AG10803 (cell line): ENCODE results near the gene MRPL18.
A peak's percentile ranks its signal among the peaks of the same experiment; 100 is the strongest.

Source experiments
- DNase-seq: peaks from one replicate; pipeline ENCODE4 v3.0.0; 2010; ENCODE audit warnings: low read depth
- H3K4me3 ChIP-seq: 2 replicates; pipeline ENCODE4 v1.5.1; 2011; ENCODE audit warnings: mild to moderate bottlenecking, low read length, control low read depth
- CTCF ChIP-seq: conservative IDR thresholded peaks from 2 replicates; pipeline ENCODE4 v1.5.1; 2011; ENCODE audit warnings: mild to moderate bottlenecking, low read length, control low read depth, inconsistent platforms

The MRPL18 gene

GRCh38 chr6:159754401-159754800 is 35.9 kb upstream of the MRPL18 start:
- no peak for DNase-seq
- TF ChIP-seq CTCF, result no peak

GRCh38 chr6:159754959-159755914 is 35.0 kb upstream of the MRPL18 start:
- TF ChIP-seq CTCF, result no peak

More at GRCh38 chr6:159754401-159754800, 35.9 kb upstream of the MRPL18 start:
- no peak overlapping the region for H3K4me3 ChIP-seq

GRCh38 chr6:159756508-159756907 is 33.8 kb upstream of the MRPL18 start:
- H3K4me3 ChIP-seq, result no peak overlapping the region
- no peak for DNase-seq
- no peak for TF ChIP-seq CTCF

More at GRCh38 chr6:159754959-159755914, 35.0 kb upstream of the MRPL18 start:
- no peak for DNase-seq
- H3K4me3 ChIP-seq, result no peak overlapping the region

GRCh38 chr6:159758031-159759001 is 32.0 kb upstream of the MRPL18 start:
- peak; percentile 57 for DNase-seq
- TF ChIP-seq CTCF, result peak; percentile 32
- H3K4me3 ChIP-seq, result no peak overlapping the region

GRCh38 chr6:159759645-159760044 is 30.6 kb upstream of the MRPL18 start:
- no peak for TF ChIP-seq CTCF
- DNase-seq, result no peak
- no peak overlapping the region for H3K4me3 ChIP-seq

- peak overlapping the region; percentile 67; the same call in 1 of the 2 replicates for H3K4me3 ChIP-seq
- no peak for TF ChIP-seq CTCF
- DNase-seq, result peak; percentile 86
Measured at GRCh38 chr6:159760602-159761057, 29.6 kb upstream of the MRPL18 start.
